ENCODE results near the gene MEGF9.

The MEGF9 gene

GRCh38 chr9:120730654-120731514 lies 16.6 kb upstream of the MEGF9 start:
- DNase-seq (ENCODE audit: low read depth): no peak

GRCh38 chr9:120729791-120730241 lies 15.5 kb upstream of the MEGF9 start:
- no peak for DNase-seq (ENCODE audit: low read depth)

- DNase-seq (ENCODE audit: low read depth): no peak
Observed at GRCh38 chr9:120726484-120726883, 12.2 kb upstream of the MEGF9 start.

- no peak for DNase-seq (ENCODE audit: low read depth)
Observed at GRCh38 chr9:120725907-120726306, 11.6 kb upstream of the MEGF9 start.

- DNase-seq (ENCODE audit: low read depth): no peak
Observed at GRCh38 chr9:120724757-120725400, 10.6 kb upstream of the MEGF9 start.

GRCh38 chr9:120723565-120723964 lies 9.3 kb upstream of the MEGF9 start:
- no peak for DNase-seq (ENCODE audit: low read depth)

- no peak for DNase-seq (ENCODE audit: low read depth)
Observed at GRCh38 chr9:120720404-120720803, 6.1 kb upstream of the MEGF9 start.

- DNase-seq (ENCODE audit: low read depth): no peak
Observed at GRCh38 chr9:120718316-120718715, 4.0 kb upstream of the MEGF9 start.

- DNase-seq (ENCODE audit: low read depth): no peak
Observed at GRCh38 chr9:120717176-120717575, 2.9 kb upstream of the MEGF9 start.

- DNase-seq (ENCODE audit: low read depth): no peak
Observed at GRCh38 chr9:120716483-120716882, 2.2 kb upstream of the MEGF9 start.

GRCh38 chr9:120715389-120715924 lies 1.2 kb upstream of the MEGF9 start:
- no peak for DNase-seq (ENCODE audit: low read depth)

- no peak for DNase-seq (ENCODE audit: low read depth)
Observed at GRCh38 chr9:120714846-120715388, 647 bp upstream of the MEGF9 start.

- no peak for DNase-seq (ENCODE audit: low read depth)
Observed at GRCh38 chr9:120713257-120714087, 798 bp downstream of the MEGF9 start.

GRCh38 chr9:120712539-120713031 lies 1.7 kb downstream of the MEGF9 start:
- no peak for DNase-seq (ENCODE audit: low read depth)

GRCh38 chr9:120711841-120712538 lies 2.3 kb downstream of the MEGF9 start:
- no peak for DNase-seq (ENCODE audit: low read depth)

GRCh38 chr9:120711354-120711753 lies 2.9 kb downstream of the MEGF9 start:
- DNase-seq (ENCODE audit: low read depth): no peak

GRCh38 chr9:120710110-120710981 lies 3.9 kb downstream of the MEGF9 start:
- no peak for DNase-seq (ENCODE audit: low read depth)

GRCh38 chr9:120708526-120709224 lies 5.6 kb downstream of the MEGF9 start:
- DNase-seq (ENCODE audit: low read depth): no peak

- DNase-seq (ENCODE audit: low read depth): no peak
Observed at GRCh38 chr9:120707170-120707569, 7.1 kb downstream of the MEGF9 start.

GRCh38 chr9:120705174-120705573 lies 9.1 kb downstream of the MEGF9 start:
- DNase-seq (ENCODE audit: low read depth): no peak

Data from stimulated activated CD8-positive, alpha-beta memory T cell treated with anti-CD3 and anti-CD28 coated beads, Interleukin-7, amount 100 ng/mL, for 24 hours (primary cell).